Testis (tissue), 5 donors: Measurements from ENCODE around the gene SENP5. TPM values are rescaled to one million over a fixed set of nuclear protein-coding genes. Genes with fewer than 3 reads are reported as not detected.
"Not testable (repeated sequence)": the region's sequence is repeated elsewhere in the genome, so short reads cannot be mapped to it uniquely, and the experiment has no call there.

Experiments used
- DNase-seq: peaks from one replicate; pipeline ENCODE4 v3.0.0-alpha.2; 2019
- H3K27ac ChIP-seq, 2 donors: fragments of 200-600 bp; sonication (generic); one replicate each; pipeline ENCODE4 v1.5.1; 2019
- H3K27me3 ChIP-seq: fragments of 200-600 bp; sonication (generic); one replicate; pipeline ENCODE4 v1.5.1; 2019
- H3K36me3 ChIP-seq: fragments of 200-600 bp; sonication (generic); one replicate; pipeline ENCODE4 v1.5.1; 2017; ENCODE audit warnings: low read depth; ENCODE audit errors: missing control alignments
- H3K4me1 ChIP-seq: fragments of 200-600 bp; sonication (generic); one replicate; pipeline ENCODE4 v1.5.1; 2019
- H3K4me3 ChIP-seq, 2 donors: fragments of 200-600 bp; sonication (generic); one replicate each; pipeline ENCODE4 v1.5.1; 2017 to 2019
- H3K9me3 ChIP-seq: fragments of 200-600 bp; sonication (generic); one replicate; pipeline ENCODE4 v1.5.1; 2017
- POLR2A ChIP-seq: fragments of 450-650 bp; IDR thresholded peaks from one replicate; pipeline ENCODE4 v1.6.1; 2017; ENCODE audit warnings: antibody characterized with exemption, mild to moderate bottlenecking, moderate library complexity
- WGBS, 2 donors: methylation state at CpG; one replicate each; pipeline ENCODE4 v1.1.5; 2018; 5-methylcytosine and 5-hydroxymethylcytosine counted together
- intact Hi-C: fragments of 100-400 bp; cut with DNase I; formaldehyde crosslinking; loops from one replicate; pipeline ENCODE4 v1.15.1; 2023; ENCODE audit warnings: low total_unique reads
- long read RNA-seq, 2 donors: transcript quantifications; one replicate each; lab custom pipeline, GENCODE V29; 2026
- polyA plus RNA-seq: library from polyadenylated mRNA; stranded (reverse); fragments of 350-450 nt; fragmentation: Illumina TruSeq; extraction: RNeasy Lipid Tissue Mini Kit (QIAGEN cat#74804); gene quantifications from one replicate; pipeline ENCODE4 v1.2.3, GENCODE V29; 2014; ENCODE audit warnings: low read depth, low replicate concordance; ENCODE audit not compliant: insufficient read depth
- total RNA-seq, 2 donors: library from RNA; depleted of rRNA; stranded (reverse); fragments of >200 nt; gene quantifications; one replicate each; pipeline ENCODE4 v1.2.3, GENCODE V29; 2016
- TF ChIP-seq, protein P1 (sequence below), 3 experiments: fragments of 450-650 bp in 2 of 3; fragments of 200-600 bp in 1 of 3; sonication (generic) in 1 of 3; IDR thresholded peaks; one replicate each; pipeline ENCODE4 v1.5.1; 2016 to 2019; ENCODE audit warnings: antibody characterized with exemption in 3 of 3, mild to moderate bottlenecking in 2 of 3, moderate library complexity in 1 of 3

The SENP5 gene, protein sequence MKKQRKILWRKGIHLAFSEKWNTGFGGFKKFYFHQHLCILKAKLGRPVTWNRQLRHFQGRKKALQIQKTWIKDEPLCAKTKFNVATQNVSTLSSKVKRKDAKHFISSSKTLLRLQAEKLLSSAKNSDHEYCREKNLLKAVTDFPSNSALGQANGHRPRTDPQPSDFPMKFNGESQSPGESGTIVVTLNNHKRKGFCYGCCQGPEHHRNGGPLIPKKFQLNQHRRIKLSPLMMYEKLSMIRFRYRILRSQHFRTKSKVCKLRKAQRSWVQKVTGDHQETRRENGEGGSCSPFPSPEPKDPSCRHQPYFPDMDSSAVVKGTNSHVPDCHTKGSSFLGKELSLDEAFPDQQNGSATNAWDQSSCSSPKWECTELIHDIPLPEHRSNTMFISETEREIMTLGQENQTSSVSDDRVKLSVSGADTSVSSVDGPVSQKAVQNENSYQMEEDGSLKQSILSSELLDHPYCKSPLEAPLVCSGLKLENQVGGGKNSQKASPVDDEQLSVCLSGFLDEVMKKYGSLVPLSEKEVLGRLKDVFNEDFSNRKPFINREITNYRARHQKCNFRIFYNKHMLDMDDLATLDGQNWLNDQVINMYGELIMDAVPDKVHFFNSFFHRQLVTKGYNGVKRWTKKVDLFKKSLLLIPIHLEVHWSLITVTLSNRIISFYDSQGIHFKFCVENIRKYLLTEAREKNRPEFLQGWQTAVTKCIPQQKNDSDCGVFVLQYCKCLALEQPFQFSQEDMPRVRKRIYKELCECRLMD
- total RNA-seq (10 to 100 TPM; 76.8 to 83.9 TPM), polyA plus RNA-seq (40.9 TPM)
- long read RNA-seq, donor 1, full-length matches to known transcripts: 4 of 27 reads
- long read RNA-seq, donor 1, partial matches to known transcripts: 23 of 27 reads
- long read RNA-seq, donor 1, other reads (novel, unspliced or antisense): 0 of 27 reads
- long read RNA-seq, donor 2, full-length matches to known transcripts: 3 of 9 reads
- long read RNA-seq, donor 2, partial matches to known transcripts: 6 of 9 reads
- long read RNA-seq, donor 2, other reads (novel, unspliced or antisense): 0 of 9 reads

DNA sequence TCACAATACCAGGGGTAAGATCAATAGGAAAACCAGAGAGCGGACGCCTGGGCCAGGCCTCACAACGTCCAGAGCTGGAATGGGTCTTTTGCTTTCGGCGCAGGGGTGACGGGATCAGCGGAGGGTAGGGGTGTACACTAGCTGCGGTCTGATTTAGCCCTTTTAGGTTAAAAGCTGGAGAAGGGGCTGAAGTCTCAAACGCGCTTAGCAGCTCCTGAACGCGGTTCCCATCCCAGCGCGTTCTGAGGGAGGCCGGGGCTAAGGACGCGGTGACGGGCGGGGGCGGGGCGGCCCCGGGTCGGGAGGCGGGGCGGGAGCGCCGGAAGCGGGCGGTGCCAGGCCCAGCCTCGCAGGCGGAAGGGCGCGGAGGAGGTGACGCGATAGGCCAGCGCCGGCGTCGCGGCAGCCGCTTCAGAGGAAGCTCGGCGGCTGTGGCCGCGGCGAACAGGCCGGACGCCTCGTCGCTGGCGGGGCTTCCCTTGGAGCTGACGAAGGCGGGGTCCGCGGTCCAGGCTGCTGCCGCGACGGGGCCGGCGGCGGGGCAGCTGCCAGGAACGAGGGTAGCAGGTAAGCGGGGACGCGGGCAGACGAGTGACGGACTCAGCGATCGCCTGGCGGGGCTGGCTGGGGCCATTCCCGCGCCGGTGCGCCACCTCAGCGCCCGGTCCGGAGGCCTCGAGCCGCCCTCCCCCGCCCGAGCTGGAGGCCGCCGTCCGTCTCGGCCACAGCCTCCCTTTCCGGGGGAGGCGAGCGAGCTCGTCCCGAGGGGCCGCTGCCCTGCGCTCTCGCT is at the start of gene SENP5:
Gene SENP5, plus strand, starts transcription at position 414 of the 790 bp plus-strand sequence. CDS start 17,262 bp downstream, outside the sequence.
- H3K27ac ChIP-seq: peak within 1 kb of the TSS; percentile 84 to 86
- TF ChIP-seq, protein P1, sequence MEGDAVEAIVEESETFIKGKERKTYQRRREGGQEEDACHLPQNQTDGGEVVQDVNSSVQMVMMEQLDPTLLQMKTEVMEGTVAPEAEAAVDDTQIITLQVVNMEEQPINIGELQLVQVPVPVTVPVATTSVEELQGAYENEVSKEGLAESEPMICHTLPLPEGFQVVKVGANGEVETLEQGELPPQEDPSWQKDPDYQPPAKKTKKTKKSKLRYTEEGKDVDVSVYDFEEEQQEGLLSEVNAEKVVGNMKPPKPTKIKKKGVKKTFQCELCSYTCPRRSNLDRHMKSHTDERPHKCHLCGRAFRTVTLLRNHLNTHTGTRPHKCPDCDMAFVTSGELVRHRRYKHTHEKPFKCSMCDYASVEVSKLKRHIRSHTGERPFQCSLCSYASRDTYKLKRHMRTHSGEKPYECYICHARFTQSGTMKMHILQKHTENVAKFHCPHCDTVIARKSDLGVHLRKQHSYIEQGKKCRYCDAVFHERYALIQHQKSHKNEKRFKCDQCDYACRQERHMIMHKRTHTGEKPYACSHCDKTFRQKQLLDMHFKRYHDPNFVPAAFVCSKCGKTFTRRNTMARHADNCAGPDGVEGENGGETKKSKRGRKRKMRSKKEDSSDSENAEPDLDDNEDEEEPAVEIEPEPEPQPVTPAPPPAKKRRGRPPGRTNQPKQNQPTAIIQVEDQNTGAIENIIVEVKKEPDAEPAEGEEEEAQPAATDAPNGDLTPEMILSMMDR (IDR thresholded peaks at IDR 0.05): no peak
- TF ChIP-seq POLR2A: peak; percentile 35
- no peaks in the 10 kb centered on the region for H3K27me3 ChIP-seq
- peak within 1 kb of the TSS; percentile 85 to 95 for H3K4me3 ChIP-seq
- peaks cover 16% of the 10 kb centered on the region for H3K4me1 ChIP-seq
- no peaks in the 10 kb centered on the region for H3K36me3 ChIP-seq
- peak; percentile 94 for DNase-seq
- intact Hi-C loops: no loop called here
- WGBS, 2 donors: 1% methylated on average over 18 to 43 of the region's 93 CpGs
- no peaks in the 10 kb centered on the region for H3K9me3 ChIP-seq

DNA sequence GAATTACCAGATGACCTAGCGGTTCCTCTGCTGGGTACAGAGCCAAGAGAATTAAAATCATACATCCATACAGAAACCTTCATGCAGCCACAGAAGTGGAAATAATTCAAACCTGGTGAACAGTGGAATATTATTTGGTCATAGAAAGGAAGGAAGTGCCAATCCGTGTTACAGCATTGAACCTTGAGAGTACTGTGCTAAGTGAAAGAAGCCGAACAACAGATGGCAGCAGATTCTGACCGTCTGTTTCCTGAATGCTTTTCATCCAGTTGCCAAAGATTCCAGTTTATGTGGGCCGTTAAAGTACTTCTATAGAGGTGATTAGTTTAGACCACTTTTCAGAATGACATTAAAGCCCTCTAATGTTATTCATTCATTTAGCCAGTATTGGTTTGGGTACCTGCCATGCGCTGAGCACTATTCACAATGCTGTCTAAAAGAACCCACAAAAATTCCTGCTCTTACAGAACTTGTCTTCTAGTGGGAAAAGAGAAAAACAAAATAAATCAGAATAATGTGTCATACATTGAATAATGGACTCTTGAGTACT is 45.8 kb upstream of the SENP5 start:
- TF ChIP-seq POLR2A: no peak
- TF ChIP-seq, protein P1 (IDR thresholded peaks at IDR 0.05): no peak
- no peaks in the 10 kb centered on the region for H3K27me3 ChIP-seq
- intact Hi-C loops: no loop called here
- H3K36me3 ChIP-seq: peaks cover 4% of the 10 kb centered on the region
- no peaks in the 10 kb centered on the region for H3K9me3 ChIP-seq
- no peaks in the 10 kb centered on the region for H3K4me1 ChIP-seq
- no peak overlapping the region for H3K4me3 ChIP-seq
- no peak overlapping the region for H3K27ac ChIP-seq
- DNase-seq: no peak
- 96% methylated on average over 6 of the region's 6 CpGs for WGBS, 2 donors

DNA sequence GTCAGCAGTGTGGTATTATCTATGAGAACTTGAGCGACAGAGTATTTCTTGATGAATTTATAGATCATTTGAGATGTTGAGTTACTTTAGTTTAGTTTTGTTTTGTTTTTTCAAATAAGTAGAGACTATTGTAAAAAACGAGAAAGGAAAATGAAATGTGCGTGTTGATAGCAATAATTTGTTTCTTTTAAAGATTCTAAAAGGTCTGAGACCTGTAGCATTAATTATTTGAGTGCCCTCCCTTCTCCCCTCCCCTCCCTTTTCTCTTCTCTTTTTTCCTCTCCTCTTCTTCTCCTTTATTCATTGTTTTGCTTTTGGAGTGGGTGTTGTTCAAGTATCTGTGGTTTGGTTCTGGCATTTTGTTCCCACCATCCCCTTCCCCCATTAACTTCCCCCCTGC is 38.1 kb upstream of the SENP5 start:
- H3K9me3 ChIP-seq, H3K4me3 ChIP-seq, H3K27ac ChIP-seq, H3K27me3 ChIP-seq, H3K4me1 ChIP-seq, intact Hi-C loops, DNase-seq, H3K36me3 ChIP-seq: not testable (repeated sequence)
- whole genome bisulfite sequencing, 2 donors: 67 to 79% methylated on average over 3 of the region's 3 CpGs

DNA sequence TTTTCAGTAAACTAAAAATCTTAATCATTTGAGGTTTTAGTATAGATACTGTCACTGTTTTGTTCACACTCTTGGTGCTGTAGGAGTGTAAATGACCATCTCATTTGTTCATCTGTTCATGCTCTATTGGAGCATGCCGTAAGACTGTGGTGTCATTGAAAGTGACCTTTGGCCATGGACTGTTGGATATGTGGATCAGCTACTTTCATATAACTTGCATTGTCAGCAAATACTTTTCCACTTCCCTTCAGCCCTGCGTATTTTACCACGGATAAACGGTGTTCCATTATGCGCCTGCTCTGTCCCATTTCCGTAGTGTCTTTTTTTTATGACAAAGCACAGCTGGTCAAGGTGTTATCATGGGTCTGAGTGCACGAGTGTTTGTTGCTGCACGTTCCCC is 32.6 kb upstream of the SENP5 start:
- DNase-seq: no peak
- Histone ChIP-seq H3K4me3 (no peak overlapping the region), H3K27me3 (no peaks in the 10 kb centered on the region), H3K36me3 (no peaks in the 10 kb centered on the region), H3K4me1 (no peaks in the 10 kb centered on the region), H3K27ac (no peak overlapping the region), H3K9me3 (no peaks in the 10 kb centered on the region)
- intact Hi-C loops: no loop called here
- TF ChIP-seq, protein P1 (IDR thresholded peaks at IDR 0.05): no peak
- no peak for TF ChIP-seq POLR2A
- 44 to 58% methylated on average over 8 of the region's 8 CpGs for WGBS, 2 donors

DNA sequence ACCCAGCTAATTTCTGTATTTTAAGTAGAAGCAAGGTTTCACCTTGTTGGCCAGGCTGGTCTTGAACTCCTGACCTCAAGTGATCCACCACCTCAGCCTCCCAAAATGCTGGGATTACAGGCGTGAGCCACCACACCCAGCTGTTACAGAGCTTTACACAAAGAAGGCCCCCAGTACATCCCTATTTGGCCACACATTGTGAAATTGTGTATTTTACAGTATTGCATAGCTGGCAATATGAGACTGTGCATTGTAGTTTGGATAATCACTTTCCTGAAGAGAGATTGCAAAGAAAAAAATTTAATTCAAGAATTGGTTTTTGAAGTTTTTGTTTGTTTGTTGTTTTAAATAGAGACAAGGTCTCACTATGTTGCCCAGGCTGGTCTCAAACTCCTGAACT is 31.1 kb upstream of the SENP5 start:
- 79 to 94% methylated on average over 1 of the region's 1 CpG for WGBS, 2 donors
- H3K4me1 ChIP-seq, DNase-seq, H3K36me3 ChIP-seq, H3K9me3 ChIP-seq, intact Hi-C loops, H3K27me3 ChIP-seq, H3K4me3 ChIP-seq, H3K27ac ChIP-seq: not testable (repeated sequence)
